DMS53 (cell line): ENCODE data around the gene SPATA12.

Source experiments
- DNase-seq: peaks from one replicate; lab custom pipeline; 2025; lab: John Stamatoyannopoulos, UW

SPATA12 gene

GRCh38 chr3:57116501-57116900, 56.0 kb downstream of the SPATA12 start:
- no peak for DNase-seq

- DNase-seq, result no peak
Observed at GRCh38 chr3:57118254-57118653, 57.8 kb downstream of the SPATA12 start.

GRCh38 chr3:57120040-57120439, 59.6 kb downstream of the SPATA12 start:
- DNase-seq, result no peak

- DNase-seq, result no peak
Observed at GRCh38 chr3:57120451-57121174, 60.1 kb downstream of the SPATA12 start.
